ENCODE measurements around the gene MBLAC1.

MBLAC1 gene, protein sequence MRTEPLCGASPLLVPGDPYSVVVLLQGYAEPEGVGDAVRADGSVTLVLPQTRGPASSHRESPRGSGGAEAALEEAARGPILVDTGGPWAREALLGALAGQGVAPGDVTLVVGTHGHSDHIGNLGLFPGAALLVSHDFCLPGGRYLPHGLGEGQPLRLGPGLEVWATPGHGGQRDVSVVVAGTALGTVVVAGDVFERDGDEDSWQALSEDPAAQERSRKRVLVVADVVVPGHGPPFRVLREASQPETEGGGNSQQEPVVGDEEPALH

DNA sequence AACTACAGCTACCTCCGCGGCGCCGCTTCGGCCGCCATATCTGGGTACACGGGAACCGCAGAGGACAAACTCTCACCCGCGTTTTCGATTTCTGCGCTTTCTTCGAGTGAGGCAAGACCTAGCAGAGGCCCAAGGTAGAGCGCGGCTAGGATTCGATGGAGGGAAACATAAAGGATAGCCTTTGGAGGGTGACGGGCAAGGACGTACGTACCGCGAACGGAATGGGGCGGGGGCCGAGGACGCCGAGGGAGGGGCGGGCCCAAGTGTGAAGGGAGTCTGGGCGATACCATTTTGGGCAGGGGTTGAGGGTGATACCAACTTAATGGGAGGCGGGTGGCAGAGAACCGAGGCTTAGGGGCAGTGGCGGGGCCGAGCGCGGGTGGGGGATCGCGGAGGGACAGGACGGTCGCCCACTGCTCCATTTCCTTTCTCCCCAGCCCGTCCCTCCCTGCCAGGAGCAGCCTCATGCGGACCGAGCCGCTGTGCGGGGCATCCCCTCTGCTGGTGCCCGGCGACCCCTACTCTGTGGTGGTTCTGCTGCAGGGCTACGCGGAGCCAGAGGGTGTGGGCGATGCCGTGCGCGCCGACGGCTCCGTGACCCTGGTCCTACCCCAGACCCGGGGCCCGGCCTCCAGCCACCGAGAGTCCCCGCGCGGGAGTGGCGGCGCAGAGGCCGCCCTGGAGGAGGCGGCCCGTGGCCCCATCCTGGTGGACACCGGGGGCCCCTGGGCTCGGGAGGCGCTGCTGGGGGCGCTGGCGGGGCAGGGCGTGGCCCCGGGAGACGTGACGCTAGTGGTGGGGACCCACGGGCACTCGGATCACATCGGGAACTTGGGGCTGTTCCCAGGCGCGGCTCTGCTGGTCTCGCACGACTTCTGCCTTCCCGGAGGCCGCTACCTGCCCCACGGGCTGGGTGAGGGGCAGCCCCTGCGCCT, at the start of gene MBLAC1:
Gene MBLAC1, plus strand, starts transcription at position 37 of the 935 bp plus-strand sequence. Its CDS starts 429 bp downstream, at position 466.
- peak; percentile 82 to 83 for DNase-seq (ENCODE audit: low read depth in 2 of 2)

DNA sequence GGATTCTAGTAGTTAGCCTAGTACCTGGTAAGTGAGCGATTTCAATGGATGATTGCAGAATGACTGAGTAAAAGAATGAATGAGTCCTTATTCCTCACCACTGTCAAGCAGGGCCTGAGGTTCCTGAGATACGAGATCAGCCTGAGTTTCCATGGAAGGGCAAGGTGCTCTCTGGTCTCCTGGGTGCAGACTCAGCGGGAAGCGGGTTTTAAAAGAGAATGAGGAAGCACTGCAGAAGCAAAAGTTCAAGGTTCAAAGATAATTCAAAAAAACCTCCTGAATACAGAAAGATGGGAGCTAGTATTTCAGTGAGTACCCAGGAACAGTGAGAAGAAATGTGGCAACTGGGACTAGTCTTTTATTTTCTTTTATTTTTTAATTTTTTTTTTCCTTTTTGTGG, 49.6 kb upstream of the MBLAC1 start:
- no peak for DNase-seq (ENCODE audit: low read depth in 2 of 2)

DNA sequence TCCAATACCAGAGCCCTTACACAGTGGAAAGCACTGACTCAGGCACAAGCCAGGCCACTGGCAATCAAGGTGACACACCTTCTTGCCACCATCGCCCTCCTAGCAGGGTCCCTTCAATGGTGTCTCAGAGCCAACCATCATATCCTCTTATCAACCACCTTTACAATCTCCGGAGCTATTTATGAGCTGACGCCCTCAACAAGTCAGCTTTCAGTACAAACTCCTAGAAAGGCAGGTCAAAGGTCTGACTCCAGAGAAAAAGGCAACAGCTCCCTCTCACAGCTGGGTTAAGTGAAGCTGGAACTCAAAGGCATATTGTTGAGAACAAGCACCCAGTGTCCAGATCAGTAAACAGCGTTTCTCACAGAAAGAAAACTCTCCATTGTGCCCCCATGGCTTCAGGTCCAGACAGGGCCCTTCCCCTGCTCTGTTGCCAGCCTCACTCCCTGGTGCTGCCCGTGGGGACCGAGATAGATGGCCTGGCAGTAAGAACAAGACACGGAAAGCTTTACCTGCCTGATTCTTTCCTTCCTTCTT, 47.7 kb upstream of the MBLAC1 start:
- no peak for DNase-seq (ENCODE audit: low read depth in 2 of 2)

DNA sequence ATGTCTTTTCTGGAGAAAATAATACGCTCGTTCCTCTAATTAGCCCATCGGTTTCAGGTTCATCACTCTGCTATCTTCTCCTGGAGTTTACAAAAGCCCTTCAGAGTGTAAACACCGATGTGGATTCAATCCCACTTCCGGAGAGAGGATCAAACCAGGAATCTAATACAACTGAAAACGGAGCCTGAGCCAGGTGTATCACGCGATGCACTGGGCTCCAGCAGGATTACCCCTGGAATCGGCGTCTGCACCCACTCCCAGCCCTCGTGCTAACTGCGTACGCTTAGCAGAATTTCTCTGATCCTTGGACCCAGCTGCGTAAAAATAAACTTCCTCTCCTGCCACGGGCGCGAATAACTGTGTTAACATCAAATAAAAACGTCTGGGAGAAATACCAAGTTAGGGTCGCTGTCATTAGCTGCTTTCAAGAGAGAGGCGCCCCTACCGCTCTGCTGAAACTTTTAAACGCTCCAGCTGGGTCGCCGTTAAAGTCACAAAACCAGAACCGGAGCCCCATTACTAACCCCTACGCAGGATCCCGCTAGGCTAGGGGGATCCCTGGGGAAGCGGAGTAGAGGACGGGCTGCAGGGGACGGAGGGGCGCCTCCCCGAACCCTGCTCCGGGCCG, 45.7 kb upstream of the MBLAC1 start:
- DNase-seq (ENCODE audit: low read depth in 2 of 2) = no peak

DNA sequence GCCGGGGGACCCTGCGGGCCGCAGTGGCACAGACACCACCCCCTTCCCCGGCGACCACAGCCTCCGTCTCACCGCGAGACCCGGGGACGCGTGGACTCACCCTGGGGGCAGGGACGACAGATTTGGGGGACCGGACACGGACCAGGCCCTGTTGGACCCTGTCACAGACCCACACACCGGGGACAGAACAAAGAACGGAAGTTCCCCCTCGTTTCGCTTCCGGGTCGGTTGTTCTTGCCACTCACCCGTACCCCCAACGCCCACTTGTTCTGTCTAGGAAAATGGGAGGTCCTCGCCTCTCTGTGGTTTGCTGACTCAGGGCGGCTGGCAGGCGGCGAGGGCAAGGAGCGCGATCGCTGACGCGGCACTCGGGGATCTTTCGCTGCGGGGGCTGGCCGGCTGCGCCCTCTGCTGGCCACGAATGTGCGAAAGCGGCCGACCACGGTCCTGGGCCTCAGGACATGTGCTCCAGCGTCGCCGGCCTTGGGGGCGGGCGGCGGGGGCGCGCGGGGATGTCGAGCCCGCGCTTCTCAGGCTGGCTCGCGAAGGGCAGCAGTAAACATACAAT, 45.1 kb upstream of the MBLAC1 start, which contains the start of gene ZNF3:
Gene ZNF3, minus strand, starts transcription at position 189 of the 568 bp plus-strand sequence. CDS start 4,366 bp downstream, outside the sequence.
- peak; percentile 97 to 98 for DNase-seq (ENCODE audit: low read depth in 2 of 2)

DNA sequence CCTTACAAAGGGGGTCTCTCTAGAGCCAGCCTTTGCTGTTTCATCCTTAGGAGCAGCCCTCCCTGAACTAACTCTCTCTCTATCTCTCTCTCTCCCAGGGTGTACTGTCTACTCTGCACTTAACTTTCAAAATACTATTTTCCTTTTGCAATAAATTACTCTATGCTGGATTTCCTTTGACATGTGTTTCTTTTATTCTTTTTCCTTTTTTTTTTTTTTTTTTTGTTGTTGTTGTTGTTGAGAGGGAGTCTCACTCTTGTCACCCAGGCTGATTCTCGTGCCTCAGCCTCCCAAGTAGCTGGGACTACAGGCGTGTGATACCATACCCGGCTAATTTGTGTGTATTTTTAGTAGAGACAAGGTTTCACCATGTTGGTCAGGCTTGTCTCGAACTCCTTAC, 43.8 kb upstream of the MBLAC1 start:
- no peak for DNase-seq (ENCODE audit: low read depth in 2 of 2)

DNA sequence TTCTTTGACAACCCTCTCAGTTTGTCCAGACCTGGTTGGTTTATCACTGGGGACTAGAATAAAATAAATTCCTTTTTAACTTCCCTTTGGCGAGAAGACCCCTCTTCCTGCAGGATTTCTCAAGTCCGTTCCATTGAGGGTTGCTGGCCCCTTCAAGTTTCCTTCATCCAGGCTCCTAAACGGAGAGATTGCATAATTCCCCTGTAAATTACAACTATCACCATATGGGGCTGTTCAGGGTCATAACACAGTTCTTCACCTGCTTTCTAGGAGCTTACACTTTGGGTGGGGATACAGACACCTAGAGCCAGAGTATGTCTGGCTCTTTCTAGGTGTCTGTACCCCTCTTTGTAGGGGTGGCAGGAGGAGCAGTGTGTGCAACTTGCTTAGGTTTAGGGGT, 41.3 kb upstream of the MBLAC1 start:
- DNase-seq (ENCODE audit: low read depth in 2 of 2) = no peak

DNA sequence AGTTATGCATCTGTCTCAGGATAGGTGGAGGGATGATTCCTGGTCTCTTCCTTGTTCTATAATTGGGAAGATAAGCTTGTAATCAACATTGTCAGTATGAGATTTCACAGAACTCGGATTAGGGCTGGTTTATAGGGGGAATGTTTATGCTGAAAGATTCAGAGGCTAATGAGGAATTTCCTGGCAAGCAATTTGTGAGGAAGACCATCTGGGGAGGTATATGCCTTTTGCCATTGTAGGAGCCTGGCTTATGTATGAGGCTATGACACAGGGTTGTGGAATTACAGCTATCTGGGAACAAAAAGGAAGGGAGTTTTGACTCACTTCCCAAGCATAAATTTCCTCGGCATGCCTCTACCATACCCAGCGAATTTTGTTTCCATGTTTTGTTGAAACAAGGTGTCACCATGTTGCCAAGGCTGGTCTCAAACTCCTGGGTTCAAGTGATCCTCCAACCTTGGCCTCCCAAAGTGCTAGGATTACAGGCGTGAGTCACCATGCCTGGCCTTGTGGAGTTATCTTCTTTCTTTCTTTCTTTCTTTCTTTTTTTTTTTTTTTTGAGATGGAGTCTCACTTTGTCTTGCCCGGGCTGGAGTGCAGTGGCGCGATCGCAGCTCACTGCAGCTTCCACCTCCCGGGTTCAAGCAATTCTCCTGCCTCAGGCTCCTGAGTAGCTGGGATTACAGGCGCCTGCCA, 39.6 kb upstream of the MBLAC1 start:
- no peak for DNase-seq (ENCODE audit: low read depth in 2 of 2)

DNA sequence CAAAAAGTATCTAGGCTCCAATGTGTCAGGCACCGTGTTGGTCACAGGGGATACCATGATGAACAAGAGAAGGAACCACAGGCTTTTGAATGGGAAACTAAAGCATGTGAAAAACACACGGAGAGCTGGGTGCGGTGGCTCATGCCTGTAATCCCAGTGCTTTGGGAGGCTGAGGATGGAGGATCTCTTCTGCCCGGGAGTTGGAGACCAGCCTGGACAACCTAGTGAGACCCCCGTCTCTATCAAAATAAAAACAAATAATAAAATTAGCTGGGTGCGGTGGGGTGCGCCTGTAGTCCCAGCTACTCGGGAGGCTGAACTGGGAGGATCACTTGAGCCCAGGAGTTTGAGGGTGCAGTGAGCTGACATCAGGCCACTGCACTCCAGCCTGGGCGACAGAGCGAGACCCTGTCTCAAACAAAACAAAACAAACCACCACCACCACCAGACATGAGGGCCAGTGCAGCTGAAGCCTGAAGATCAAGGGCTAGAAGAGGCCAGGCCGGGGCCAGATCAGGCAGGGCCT, 38.6 kb upstream of the MBLAC1 start:
- no peak for DNase-seq (ENCODE audit: low read depth in 2 of 2)

DNA sequence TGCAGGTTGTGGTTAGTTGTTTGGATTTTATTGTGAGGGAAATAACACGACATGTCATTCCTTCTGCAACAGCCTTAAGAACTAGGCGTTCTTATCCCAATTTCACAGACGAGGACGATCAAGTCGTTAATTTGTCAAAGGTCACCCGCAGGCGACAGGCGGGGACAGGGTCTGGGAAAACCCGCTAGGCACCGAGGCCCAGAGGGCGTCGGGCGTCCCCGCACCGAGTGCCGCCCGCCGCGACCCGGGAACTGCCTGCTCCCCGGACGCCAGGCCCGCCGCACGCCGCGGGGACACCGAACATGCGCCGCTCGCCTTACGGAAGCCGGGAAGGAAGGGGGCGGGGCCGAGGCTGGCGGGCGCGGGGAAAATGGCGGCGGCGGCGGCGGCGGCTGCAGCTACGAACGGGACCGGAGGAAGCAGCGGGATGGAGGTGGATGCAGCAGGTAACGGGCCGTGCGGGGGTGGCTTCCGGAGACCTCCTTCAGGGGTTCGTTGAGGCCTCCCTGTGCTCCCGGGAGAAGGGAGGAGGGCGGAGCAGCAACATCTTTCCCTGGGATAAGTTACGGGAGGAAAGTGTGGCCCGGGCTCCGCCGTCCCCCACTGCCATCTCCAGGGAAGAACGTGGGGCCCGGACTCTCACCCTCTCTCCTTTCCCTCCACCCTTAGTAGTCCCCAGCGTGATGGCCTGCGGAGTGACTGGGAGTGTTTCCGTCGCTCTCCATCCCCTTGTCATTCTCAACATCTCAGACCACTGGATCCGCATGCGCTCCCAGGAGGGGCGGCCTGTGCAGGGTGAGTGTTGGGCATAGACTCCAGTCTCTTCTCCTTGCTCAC, 37.9 kb upstream of the MBLAC1 start, which contains the start of gene COPS6:
Gene COPS6, plus strand, starts transcription at position 349 of the 837 bp plus-strand sequence. Its CDS starts 22 bp downstream, at position 371.
- DNase-seq (ENCODE audit: low read depth in 2 of 2) = peak; percentile 65 to 80

DNA sequence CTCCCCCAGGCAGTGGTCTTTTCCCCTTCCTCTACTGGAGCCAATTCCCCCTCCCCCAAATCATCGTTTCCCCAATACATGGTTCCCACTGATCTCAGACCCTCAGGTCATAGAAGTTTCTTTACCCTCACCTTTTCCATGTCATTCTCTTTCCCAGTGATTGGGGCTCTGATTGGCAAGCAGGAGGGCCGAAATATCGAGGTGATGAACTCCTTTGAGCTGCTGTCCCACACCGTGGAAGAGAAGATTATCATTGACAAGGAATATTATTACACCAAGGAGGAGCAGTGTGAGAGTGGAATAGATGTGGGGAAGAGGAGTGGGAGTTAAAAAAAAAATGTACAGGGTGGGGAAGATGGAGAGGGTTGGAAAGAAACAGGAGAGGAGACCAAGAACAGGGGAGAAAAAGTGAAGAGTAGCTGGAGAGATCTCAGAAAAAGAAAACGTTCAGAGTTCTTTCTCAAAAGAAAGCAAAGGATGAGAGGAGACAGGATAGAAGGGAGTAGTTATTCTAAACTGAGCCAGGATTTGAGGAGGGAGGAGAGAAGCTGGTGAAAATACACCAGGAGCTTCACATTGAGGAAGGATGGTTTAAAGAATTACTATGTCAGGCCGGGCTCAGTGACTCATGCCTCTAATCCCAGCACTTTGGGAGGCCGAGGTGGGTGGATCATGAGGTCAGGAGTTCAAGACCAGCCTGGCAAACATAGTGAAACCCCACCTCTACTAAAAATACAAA, 37.1 kb upstream of the MBLAC1 start:
- no peak for DNase-seq (ENCODE audit: low read depth in 2 of 2)

DNA sequence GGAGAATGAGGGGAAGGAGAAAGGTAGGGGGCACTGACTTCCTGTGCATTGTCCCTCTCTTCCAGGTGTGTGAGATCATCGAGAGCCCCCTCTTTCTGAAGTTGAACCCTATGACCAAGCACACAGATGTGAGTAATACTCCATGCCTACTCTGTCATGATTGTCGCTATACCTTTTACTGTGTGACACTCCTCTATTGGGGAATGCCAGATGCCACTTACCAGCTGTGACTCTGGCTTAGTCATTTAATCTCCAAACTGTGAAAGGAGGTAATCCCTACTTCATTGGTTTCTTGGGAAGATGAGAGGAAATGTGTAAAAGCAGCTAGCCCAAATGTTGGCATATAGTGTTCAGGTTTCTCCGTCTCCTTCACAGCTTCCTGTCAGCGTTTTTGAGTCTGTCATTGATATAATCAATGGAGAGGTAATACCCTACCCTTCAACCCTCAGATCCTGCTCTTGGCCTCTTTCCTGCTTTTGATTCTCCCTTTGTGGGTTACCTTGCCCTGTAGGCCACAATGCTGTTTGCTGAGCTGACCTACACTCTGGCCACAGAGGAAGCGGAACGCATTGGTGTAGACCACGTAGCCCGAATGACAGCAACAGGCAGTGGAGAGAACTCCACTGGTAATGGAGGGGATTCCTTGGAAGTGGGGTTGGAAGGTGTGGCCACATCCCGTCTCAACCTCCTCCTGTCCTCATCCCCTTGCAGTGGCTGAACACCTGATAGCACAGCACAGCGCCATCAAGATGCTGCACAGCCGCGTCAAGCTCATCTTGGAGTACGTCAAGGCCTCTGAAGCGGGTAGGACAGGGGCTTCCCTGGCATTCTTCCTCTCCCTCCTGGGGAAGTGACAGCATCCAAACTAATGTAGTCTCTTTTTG, 36.0 kb upstream of the MBLAC1 start:
- DNase-seq (ENCODE audit: low read depth in 2 of 2) = no peak

DNA sequence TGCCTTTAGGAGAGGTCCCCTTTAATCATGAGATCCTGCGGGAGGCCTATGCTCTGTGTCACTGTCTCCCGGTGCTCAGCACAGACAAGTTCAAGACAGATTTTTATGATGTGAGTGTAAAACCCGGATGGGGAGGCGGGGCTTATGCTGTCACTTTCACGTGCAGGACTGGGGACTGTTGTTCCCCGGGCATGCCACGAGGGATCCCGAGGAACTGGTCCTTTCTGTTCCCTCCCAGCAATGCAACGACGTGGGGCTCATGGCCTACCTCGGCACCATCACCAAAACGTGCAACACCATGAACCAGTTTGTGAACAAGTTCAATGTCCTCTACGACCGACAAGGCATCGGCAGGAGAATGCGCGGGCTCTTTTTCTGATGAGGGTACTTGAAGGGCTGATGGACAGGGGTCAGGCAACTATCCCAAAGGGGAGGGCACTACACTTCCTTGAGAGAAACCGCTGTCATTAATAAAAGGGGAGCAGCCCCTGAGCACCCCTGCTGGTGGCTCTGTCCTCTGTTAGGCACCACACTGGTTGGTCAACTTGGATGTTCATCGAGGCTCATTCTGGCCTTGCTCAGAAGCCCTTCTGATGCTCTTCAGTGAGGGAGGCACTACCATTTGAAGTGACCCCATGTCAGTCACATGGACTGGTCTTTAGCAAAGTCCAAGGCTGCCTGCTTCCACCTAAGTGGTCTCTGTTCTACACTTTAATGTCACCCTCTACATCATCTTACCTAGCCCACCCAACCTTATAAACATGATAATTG, 35.2 kb upstream of the MBLAC1 start:
- no peak for DNase-seq (ENCODE audit: low read depth in 2 of 2)

DNA sequence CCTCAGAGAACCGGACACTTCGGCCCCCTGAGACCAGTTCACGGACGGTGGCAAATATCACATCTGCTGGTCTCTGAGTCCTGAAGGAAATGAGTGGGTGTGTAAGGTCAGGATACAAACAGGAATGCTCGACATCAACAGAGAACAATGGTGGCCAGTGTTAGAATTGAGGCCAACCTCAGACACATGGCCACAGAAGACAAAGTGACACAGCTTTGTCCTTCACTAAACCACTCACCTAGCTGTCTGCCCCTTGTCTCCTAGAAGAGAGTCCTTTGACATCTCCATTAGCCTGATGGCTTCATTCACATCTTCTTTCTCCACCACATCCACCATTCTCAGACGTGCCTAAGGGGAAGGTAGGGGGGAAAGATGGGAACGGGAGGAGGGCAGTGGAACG, 33.7 kb upstream of the MBLAC1 start:
- DNase-seq (ENCODE audit: low read depth in 2 of 2) = no peak

DNA sequence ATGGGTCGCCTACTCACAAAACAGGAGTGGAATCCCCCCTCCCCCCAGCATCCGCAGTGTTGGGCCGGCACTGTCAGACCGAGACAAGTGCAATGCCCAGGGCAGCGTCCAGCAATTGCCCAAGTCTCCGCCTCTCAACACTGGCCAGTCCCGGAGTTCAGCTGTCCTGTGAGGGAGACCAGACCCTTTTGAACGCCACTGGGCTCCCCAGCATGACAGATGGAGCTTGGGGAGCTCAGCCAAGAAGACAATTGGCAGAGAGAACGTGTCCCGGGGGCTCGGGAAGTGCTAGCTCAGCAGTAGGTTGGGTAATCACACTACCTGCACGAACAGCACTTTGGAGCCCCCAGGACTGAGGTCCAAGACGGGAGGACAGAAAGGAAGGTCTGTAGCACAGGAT, 33.3 kb upstream of the MBLAC1 start:
- no peak for DNase-seq (ENCODE audit: low read depth in 2 of 2)

DNA sequence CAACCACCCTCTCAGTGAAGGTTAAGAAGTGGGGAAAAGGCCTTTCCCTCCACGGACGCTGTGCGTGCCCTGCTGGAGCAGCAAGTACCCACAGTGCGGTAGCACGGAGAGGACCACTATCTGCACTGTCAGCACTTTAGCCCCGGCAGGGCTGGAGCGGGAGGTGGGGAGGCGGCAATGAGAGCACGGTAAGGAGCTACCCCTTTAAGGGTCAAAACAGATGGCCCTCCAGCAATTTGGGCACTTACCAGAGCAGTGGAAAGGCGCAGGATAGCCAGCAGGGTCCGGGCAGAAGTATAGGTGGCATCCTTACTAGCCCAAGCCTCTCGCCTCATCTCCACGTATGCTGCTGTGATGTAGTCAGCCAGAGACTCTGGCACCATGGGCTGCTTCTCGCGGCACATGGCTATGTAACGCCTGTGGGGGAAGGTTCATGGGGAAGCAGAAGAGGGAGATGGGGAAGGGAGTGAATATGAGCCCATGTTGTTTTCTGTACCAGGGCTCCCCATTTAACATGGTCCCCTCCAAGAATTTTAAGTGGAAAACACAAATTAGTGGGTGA, 32.8 kb upstream of the MBLAC1 start:
- no peak for DNase-seq (ENCODE audit: low read depth in 2 of 2)

DNA sequence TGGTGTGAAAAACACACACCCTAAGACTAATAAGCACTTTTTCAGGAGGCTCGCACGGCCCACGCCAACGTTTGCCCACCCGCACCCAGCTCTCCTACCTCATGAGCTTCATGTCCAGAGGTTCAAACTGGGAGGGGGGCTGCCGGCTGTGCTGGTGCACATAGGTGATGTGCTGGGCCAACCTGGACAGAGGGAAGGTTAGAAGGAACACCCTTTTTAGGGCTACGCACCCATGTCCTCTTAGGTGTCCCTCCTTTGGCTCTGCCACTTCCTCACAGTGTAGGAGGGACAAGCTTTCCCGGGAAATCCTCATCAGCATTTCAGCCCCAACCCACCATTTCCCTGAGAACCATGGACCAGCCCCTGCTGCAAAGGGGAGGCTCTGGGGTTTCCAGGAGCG, 31.5 kb upstream of the MBLAC1 start:
- no peak for DNase-seq (ENCODE audit: low read depth in 2 of 2)
